CD4-positive, alpha-beta T cell treated with Interleukin-21 for 1 hour (primary cell): Measurements from ENCODE around the gene FAM118A.
"Not testable (repeated sequence)": the region's sequence is repeated elsewhere in the genome, so short reads cannot be mapped to it uniquely, and the experiment has no call there.

ENCODE experiments used
- DNase-seq: peaks from one replicate; pipeline ENCODE4 v3.0.0-alpha.2; 2020

The FAM118A gene

DNA sequence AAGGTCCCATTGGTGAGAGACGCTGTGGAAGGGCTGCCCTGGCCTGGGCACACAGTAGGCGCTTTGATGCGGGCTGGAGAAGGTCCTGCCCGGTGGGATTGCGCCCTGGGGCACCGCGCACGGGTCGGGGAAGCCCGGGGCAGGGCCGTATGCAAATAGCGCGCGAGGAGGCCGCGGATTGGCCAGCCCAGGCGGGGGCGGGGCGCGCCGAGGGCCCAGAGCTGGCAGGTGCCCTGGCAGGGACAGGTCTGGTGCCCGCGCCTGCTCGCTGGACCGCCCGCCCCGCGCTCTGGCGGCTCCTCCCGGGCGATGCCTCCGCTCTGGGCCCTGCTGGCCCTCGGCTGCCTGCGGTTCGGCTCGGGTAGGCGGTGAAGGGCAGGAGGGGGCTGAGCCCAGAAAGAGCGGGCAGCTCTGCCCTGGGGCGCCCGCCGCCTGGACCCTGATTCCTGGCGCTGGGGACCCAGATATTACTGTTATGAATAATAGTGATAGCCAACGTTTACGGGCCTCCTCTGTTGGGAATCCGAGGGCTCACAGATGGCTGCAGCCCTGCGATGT is 24.9 kb upstream of the FAM118A start, which contains the start of gene UPK3A:
Gene UPK3A, plus strand, starts transcription at position 245 of the 558 bp plus-strand sequence. Its CDS starts 65 bp downstream, at position 310.
- DNase-seq = peak; percentile 57

DNA sequence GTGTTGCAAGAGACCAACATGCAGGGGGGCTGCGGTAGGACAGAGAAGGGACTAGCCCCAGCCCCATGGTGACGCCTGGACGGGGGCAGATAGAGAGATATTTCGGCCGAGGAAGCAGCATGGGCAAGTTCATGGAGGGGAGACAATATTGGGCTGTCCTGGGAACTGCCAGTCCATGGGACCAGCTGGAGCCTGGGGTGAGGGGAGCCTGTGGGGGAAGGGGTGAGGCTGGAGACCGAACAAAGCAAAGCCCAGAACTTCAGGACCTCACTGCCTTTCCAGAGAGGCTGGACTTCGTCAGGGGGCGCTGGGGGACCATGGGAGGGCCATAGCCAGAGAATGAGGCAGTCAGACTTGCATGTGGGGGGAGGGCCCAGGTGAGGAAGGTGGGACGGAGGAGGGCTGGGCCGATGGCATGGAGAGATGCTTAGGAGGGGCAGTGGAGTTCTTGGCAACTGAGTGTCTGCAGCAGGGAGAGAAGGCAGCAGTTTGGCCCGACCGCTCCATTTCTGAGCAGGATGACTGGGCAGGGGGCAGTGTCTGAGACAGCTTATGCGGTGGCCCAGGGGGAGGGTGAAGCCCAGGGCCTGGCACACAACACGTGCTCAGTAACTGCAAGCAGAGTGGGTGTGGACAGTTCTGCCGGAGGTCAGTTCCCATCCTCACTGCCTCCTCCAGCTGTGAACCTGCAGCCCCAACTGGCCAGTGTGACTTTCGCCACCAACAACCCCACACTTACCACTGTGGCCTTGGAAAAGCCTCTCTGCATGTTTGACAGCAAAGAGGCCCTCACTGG is 24.3 kb upstream of the FAM118A start:
- no peak for DNase-seq

DNA sequence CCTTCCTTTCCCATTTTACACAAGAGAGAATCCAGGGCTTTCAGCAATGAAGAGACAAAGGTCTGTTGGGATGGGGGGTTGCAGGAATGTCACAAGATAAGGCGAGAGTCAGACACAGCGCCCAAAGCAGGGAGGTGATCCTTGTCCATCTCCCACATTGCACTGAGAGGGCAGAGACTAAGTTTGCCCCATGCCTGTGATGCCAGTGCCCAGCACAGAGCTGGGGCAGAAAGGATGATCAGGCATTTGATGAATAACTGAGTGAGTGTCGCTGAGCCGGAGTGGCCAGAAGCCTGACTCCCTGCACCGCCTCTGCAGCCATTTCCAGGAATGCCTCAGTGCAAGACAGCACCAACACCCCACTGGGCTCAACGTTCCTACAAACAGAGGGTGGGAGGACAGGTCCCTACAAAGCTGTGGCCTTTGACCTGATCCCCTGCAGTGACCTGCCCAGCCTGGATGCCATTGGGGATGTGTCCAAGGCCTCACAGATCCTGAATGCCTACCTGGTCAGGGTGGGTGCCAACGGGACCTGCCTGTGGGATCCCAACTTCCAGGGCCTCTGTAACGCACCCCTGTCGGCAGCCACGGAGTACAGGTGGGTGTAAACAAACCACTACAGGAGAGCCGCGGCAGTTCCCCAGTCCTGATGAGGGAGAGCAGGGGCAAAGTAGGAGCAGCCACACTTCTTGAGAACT is 22.7 kb upstream of the FAM118A start:
- DNase-seq = no peak

DNA sequence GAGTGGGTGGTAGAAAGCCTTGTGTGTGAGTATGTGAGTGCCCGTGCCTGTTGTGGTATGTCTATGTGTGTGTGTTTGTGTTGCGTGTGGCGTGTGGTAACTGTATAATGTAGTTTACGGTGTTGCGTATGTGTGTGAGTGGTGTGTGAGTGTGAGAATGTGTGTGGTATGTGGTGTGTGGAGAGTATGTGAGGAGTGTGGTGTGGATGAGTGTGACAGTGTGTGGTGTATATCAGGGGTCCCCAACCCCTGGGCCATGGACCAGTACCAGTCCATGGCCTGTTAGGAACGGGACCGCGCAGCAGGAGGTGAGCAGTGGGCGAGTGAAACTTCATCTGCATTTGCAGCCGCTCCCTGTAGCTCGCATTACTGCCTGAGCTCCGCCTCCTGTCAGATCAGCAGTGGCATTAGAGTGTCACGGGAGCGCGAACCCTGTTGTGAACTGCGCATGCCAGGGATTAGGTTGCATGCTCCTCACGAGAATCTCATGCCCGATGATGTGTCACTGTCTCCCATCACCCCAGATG is 19.3 kb upstream of the FAM118A start:
- no peak for DNase-seq

DNA sequence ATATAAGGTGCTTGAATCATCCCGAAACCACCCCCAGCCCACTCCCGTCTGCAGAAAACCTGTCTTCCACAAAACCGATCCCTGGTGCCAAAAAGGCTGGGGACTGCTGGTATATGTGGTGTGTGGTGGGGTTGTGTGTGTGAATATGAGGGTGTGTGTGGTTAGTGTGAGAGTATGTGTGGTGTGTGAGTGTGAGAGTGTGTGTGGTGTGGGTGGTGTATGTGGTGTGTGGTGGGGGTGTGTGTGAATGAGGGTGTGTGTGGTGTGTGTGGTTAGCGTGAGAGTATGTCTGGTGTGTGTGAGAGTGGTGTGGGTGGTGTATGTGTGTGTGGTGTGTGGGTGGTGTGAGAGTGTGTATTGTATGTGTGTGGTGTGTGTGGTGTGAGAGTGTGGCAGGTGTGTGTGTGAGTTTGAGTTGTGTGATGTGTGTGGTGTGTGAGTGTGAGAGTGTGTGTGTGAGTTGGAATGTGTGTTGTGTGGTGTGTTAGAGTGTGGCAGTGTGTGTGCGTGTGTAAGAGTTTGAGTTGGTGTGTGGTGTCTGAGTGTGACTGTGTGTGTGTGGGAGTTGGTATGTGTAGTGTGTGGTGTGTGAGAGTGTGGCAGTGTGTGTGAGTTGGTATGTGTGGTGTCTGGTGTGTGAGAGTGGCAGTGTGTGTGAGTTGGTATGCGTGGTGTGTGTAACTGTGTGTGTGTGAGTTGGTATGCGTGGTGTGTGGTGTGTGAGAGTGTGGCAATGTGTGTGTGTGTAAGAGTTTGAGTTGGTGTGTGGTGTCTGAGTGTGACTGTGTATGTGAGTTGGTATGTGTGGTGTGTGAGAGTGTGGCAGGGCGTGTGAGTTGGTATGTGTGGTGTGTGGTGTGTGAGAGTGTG is 18.4 kb upstream of the FAM118A start:
- peak; percentile 40 for DNase-seq

DNA sequence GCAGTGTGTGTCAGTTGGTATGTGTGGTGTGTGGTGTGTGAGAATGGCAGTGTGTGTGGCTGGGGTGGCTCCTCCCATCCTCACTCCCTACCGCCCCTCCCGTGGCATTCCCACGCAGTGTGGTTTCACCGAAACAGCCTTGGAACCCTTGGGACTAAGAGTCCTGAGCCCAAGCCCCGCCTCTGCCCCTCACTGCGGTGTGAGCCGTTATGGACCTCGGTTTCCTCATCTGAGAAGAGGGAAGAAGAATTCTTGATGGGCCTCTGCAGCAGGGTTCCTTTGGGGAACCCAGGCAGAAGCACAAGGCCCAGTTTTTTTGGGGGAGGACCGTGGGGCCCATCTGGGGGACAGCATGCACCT is 17.8 kb upstream of the FAM118A start:
- DNase-seq = no peak

DNA sequence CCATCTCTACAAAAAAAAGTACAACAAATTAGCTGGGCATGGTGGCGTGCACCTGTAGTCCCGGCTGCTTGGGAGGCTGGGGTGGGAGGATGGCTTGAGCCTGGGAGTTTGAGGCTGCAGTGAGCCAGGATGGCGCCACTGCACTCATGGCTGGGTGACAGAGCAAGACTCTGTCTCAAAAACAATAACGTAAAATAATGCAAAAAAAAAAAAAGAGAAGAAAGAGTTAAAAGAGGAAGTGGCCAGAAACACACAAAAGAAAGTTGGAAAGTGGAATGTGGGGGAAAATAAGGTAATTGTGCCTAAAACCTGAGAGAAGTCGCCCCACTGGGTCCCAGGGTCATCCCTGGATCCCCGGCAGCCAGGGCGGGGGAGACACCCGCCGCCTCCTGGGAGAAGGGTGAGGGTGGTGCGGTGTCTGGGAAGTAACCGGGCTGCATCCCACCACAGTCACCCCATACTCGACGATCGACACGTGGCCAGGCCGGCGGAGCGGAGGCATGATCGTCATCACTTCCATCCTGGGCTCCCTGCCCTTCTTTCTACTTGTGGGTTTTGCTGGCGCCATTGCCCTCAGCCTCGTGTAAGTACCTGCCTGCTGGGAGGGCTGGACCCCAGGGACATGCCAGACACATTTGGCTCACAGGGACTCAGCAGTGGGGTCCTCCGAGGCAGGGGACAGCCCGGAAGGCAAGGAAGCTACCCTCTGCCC is 16.8 kb upstream of the FAM118A start:
- DNase-seq = no peak

DNA sequence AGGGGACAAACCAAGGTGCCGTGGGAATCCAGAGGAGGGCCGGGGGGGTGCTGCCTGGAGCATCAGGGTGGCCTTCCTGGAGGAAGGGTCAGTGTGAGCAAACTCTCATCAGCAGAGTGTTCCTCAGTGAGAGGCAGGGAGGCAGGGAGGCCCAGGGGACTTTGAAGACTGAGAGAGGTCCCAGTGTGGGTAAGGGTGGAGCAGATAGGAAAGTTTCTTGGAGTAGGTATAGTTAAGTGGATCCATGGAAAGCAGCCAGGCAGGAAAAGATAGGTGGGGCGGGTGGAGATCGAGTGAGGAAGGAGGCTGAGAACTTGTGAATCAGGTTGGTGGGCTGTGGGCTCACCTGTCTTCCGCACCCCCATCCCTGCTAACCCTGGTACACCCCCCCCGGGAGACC is 15.7 kb upstream of the FAM118A start:
- DNase-seq = no peak

DNA sequence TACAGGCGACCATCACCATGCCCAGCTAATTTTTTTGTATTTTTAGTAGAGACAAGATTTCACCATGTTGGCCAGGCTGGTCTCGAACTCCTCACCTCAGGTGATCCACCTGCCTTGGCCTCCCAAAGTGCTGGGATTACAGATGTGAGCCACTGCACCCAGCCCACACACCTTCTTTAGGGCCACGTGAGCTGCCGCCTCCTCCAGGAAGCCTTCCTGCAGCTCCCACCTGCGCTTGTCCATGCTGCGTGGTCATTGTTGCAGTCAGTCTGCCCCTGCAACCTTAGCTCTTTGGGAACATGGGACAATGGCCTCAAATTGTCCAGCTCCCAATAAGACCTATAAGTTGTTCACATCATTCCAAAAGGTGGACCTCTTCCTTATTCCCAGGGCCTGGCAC is 14.7 kb upstream of the FAM118A start:
- not testable (repeated sequence) for DNase-seq

DNA sequence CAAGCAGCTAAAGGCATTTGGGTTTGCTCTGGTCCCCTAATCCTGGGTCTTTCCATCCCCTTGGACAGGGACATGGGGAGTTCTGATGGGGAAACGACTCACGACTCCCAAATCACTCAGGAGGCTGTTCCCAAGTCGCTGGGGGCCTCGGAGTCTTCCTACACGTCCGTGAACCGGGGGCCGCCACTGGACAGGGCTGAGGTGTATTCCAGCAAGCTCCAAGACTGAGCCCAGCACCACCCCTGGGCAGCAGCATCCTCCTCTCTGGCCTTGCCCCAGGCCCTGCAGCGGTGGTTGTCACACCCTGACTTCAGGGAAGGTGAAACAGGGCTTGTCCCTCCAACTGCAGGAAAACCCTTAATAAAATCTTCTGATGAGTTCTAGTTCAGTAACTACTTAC is 14.2 kb upstream of the FAM118A start:
- no peak for DNase-seq

DNA sequence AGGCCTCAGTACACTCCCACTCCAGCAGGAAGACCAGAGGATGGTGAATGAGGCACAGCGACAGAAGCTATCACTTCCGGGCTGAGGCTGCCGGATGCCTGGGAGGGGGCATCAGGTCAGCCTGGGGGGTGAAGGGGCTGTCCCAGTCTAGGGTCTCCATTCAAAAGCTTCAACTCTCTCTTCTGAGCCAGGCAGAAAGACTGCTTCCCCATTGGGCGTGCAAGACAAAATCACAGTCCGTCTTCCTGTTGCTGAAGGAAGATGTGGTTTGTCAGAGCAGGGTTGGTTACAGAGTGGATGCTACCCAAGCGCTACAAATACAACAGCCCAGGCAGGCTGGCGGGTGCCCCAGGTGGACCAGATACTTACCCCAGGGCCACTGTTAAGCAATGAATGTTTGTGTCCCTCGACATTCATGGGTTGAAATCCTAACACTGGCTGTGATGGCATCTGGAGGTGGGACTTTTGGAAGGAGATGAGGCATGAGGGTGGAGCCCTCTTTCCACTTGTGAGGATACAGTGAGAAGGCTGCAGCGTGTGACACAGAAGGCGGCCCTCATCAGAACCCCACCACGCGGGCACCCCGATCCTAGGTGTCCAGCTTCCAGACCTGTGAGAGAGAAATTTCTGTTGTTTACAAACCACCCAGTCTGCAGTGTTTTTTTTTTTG is 13.0 kb upstream of the FAM118A start:
- peak; percentile 65 for DNase-seq

DNA sequence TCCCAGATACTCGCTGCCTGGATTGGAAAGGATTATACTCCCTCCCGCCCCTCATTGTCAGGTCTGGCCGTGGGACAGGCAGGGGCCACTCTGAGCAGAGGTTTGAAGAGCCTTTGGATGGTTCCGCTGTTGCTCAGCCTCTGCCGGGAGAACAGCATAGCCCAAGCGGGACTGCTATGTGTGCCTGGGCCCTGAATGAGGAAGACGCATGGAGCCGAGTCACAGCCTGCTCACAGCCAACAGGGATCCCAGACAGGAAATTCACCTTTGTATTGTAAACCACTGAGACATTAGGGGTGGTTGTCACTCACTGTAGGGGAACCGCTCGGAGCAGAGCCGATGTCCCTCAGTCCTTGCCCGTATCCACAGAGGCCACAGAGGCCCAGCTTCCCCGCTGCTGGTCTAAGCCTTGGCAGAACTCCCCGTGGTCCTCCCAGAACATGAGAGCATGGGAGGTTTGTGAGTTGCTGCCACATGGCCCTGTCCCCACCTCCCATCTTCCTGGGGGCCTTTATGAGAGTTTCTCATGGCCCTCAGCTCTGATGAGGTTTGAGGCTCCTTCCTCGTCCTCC is 10.7 kb upstream of the FAM118A start:
- no peak for DNase-seq

DNA sequence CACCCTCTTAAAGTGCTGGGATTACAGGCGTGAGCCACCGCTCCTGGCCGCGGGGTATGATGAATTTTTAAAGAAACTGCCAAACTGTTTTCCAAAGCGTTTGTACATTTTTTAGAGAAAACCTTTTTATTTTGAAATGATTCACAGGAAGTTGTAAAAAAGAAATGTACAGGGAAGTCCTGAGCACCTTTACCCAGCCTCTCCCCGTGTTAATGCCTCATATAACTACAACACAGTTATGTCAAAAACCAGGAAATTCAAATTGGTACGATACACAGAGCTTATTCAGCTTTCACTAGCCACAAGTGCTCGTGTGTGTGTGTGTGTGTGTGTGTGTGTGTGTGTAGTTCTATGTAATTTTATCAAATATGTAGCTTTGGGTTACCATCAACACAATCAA is 7.0 kb upstream of the FAM118A start:
- DNase-seq = no peak

DNA sequence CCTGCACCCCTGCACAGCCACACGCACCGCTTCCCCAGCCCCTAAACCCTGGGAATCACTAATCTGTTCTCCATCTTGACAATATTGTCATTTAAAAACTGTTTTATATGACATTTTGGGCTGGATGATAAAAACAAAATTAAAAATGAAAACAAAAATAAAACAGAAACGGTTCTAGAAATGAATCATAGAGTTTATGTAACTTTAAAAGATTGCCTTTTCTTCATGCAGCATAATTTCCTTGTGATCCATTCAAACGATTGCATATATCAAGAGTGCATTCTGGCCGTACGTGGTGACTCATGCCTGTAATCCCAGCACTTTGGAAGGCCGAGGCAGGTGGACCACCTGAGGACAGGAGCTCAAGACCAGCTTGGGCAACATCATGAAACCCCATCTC is 6.6 kb upstream of the FAM118A start:
- no peak for DNase-seq

DNA sequence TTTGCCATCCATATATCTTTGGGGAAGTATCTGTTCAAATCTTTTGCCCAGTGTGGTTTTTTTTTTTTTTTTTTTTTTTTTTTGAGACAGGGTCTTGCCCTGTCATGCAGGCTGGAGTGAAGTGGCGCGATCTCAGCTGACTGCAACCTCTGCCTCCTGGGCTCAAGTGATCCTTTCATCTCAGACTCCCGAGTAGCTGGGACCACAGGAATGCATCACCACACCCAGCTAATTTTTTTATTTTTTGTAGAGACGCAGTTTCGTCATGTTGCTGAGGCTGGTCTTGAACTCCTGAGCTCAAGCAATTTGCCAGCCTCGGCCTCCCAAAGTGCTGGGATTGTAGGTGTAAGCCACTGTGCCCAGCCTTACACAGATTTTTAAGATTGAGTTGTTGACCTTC is 4.8 kb upstream of the FAM118A start:
- DNase-seq = no peak

DNA sequence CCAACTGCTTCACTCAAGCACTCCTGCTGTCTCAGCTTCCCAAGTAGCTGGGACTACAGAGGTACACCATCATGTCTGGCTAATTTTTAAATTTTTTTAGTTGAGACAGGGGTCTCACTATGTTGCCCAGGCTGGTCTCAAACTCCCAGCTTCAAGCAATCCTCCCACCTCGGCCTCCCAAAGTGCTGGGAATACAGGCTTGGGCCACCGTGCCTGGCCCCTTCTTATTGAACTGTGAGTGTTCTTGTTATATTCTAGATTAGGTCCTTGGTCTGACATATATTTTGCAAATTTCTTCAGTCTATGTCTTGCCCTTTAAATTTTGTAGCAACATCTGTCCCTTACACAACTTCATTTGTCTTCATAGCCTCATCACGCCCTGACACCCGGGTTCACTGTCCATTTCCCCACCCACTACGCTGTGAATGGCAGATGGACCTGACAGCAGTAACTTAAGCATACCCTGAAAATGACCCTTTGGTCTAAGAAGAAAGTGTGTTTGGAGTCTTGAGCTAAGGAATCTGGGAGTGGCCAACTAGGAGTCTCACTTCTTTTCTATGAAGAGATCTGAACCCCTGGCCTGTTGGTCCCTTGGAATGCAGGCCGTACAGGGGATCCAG is 4.2 kb upstream of the FAM118A start:
- no peak for DNase-seq

DNA sequence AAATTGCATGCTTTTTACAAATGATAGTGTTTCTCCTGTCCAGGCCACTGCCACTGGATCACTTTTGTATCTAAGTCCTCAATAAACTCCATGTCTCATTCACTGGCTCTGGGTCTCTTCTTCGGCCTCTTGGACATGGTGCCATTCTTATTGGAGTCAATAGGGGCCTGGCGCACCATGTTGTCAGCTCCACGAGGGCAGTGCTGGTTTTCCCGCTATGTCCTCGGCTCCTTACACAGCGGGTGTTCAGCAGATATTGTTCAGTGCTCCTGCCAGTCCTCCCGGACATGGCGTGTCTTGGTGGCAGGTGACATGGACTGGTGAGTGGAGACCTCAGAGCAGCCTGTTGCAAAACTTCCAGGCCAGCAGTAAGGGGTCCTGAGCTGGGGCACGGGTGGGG is 3.6 kb upstream of the FAM118A start:
- no peak for DNase-seq

DNA sequence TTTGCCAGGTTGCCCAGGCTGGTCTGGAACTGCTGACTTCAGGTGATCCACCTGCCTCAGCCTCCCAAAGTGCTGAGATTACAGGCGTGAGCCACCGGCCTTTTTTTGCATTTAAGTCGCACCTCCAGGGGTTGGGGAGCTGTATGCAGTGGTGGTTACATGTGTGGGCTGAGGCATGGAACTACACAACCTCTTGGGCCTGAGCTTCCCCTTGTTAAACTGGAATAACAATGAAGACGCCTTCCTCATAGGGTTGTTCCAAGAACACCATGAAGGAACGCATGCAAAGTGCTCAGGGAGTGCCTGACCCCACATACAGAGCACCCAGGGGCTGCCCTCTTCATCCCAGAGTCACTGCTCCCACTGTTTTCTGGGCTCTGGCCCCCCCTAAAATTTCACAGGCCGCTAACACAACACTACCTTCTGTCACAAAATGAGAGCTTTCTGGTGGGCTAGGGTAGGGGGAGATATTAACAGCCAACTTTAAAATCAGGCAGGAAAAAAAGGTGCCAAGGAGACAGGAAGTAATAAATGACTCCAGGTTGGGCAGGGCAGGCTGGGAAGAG is 1.3 kb upstream of the FAM118A start:
- no peak for DNase-seq

DNA sequence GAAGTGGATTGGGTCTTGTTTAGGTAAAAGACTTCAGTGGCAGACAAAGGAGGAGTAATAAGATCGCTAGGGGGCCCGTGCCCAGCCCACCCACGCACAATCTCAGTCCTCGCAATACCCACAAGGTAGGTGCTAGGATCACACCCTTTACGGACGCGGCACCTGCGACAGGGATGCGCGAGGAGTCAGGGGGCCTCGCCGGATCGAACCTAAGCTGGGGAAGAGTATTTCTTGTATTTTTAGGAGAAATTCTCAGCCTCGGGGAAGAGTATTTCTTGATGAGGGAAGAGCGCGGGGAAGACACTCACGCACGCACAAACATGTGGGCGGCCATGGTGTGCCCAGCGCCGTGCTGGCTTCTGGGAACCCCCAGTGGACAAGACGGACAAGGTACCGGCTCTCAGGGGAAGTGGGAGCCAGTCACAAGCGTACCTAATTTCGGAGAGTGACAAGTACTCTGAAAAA is 745 bp upstream of the FAM118A start:
- no peak for DNase-seq

DNA sequence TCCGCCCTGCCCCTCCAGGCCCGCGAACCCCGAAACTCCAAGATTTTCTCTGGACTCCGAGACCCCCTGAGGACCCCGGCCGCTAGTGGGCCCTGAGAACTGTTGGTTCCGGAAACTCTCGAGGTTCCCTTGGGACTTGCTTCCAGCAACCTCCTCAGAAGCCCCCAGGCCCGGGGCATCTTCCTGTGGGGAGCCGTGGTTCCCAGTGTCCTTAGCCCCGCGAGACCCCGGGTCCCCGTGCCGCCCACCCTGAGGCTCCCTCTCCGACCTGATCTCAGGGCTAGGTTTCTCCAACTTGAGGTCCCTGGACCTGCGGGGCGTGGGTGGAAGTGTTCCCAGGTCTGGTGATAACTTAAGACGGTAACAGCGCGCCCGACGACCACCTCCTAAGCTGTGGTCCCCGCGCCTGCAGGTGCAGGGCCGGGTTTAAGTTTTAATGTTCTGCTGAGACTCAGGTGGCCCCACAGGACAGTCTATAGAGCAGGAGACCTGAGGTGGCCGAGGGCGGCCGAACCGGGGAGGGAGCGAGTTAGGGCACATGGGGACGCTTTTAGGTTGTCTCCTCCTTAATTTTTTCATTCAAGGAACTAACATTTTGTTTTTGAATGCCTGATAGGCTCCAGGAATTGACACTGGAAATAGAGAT is 720 bp downstream of the FAM118A start:
- DNase-seq = no peak
